Fibroblast of mammary gland (primary cell): ENCODE results near the gene ADAMTS2.
A peak's percentile ranks its signal among the peaks of the same experiment; 100 is the strongest.
"Not testable (repeated sequence)": the region's sequence is repeated elsewhere in the genome, so short reads cannot be mapped to it uniquely, and the experiment has no call there.

ENCODE experiments used
- DNase-seq: peaks from one replicate; pipeline ENCODE4 v3.0.0-alpha.2; 2010; ENCODE audit warnings: low read depth
- H3K4me3 ChIP-seq: 2 replicates; pipeline ENCODE4 v1.5.1; 2011; ENCODE audit warnings: low read depth, mild to moderate bottlenecking, low read length, moderate library complexity; ENCODE audit not compliant: control insufficient read depth
- CTCF ChIP-seq: conservative IDR thresholded peaks from 2 replicates; pipeline ENCODE4 v1.5.1; 2011; ENCODE audit warnings: low read depth, low read length, inconsistent platforms; ENCODE audit not compliant: control insufficient read depth, insufficient read depth

The ADAMTS2 gene

GRCh38 chr5:179287071-179287470 is 58.2 kb downstream of the ADAMTS2 start:
- no peak for TF ChIP-seq CTCF
- DNase-seq = no peak
- H3K4me3 ChIP-seq = no peak overlapping the region

- DNase-seq, H3K4me3 ChIP-seq: not testable (repeated sequence)
Observed at GRCh38 chr5:179285776-179286162, 59.5 kb downstream of the ADAMTS2 start.

- DNase-seq = peak; percentile 50
- TF ChIP-seq CTCF = no peak
- no peak overlapping the region for H3K4me3 ChIP-seq
Observed at GRCh38 chr5:179284751-179285631, 60.3 kb downstream of the ADAMTS2 start.

GRCh38 chr5:179283908-179284307 is 61.4 kb downstream of the ADAMTS2 start:
- not testable (repeated sequence) for DNase-seq, H3K4me3 ChIP-seq

- no peak for TF ChIP-seq CTCF
- H3K4me3 ChIP-seq = no peak overlapping the region
- DNase-seq = no peak
Observed at GRCh38 chr5:179281694-179282093, 63.6 kb downstream of the ADAMTS2 start.

GRCh38 chr5:179280095-179280490 is 65.2 kb downstream of the ADAMTS2 start:
- TF ChIP-seq CTCF = no peak

GRCh38 chr5:179279347-179280094 is 65.7 kb downstream of the ADAMTS2 start:
- no peak for TF ChIP-seq CTCF
- no peak for DNase-seq
- H3K4me3 ChIP-seq = no peak overlapping the region

More at GRCh38 chr5:179280095-179280490, 65.2 kb downstream of the ADAMTS2 start:
- DNase-seq = no peak
- H3K4me3 ChIP-seq = no peak overlapping the region
